Neural progenitor cell (in vitro differentiated cells): ENCODE results near the gene TRIP13. TPM values are rescaled to one million over a fixed set of nuclear protein-coding genes. Genes with fewer than 3 reads are reported as not detected.

Experiments
- DNase-seq: peaks from one replicate; pipeline ENCODE4 v3.0.0-alpha.2; 2016; ENCODE audit warnings: low spot score
- H2AFZ ChIP-seq: fragments of 200-600 bp; sonication (generic); replicated peaks from 2 replicates; pipeline ENCODE4 v1.6.1; 2016; ENCODE audit warnings: antibody characterized with exemption
- H3F3A ChIP-seq: fragments of 200-600 bp; sonication (generic); 2 replicates; pipeline ENCODE4 v1.6.1; 2016; ENCODE audit warnings: antibody characterized with exemption, low read depth
- H3K27ac ChIP-seq: fragments of 200-600 bp; sonication (generic); 2 replicates; pipeline ENCODE4 v1.5.1; 2016; ENCODE audit warnings: mild to moderate bottlenecking
- H3K27me3 ChIP-seq: fragments of 200-600 bp; sonication (generic); 2 replicates; pipeline ENCODE4 v1.6.1; 2016; ENCODE audit warnings: mild to moderate bottlenecking, moderate library complexity
- H3K36me3 ChIP-seq: fragments of 200-600 bp; sonication (generic); 2 replicates; pipeline ENCODE4 v1.5.1; 2016
- H3K4me1 ChIP-seq: fragments of 200-600 bp; sonication (generic); 2 replicates; pipeline ENCODE4 v1.6.1; 2016; ENCODE audit warnings: mixed run types
- H3K4me2 ChIP-seq: fragments of 200-600 bp; sonication (generic); 2 replicates; pipeline ENCODE4 v1.6.1; 2016
- H3K4me3 ChIP-seq: fragments of 200-600 bp; sonication (generic); 2 replicates; pipeline ENCODE4 v1.5.1; 2016
- H3K79me2 ChIP-seq: fragments of 200-600 bp; sonication (generic); 2 replicates; pipeline ENCODE4 v1.6.1; 2016; ENCODE audit warnings: low read depth
- H3K9ac ChIP-seq: fragments of 200-600 bp; sonication (generic); 2 replicates; pipeline ENCODE4 v1.6.1; 2016
- H3K9me3 ChIP-seq: fragments of 200-600 bp; sonication (generic); 2 replicates; pipeline ENCODE4 v1.5.1; 2016; ENCODE audit warnings: low read depth
- H4K20me1 ChIP-seq: fragments of 200-600 bp; sonication (generic); 2 replicates; pipeline ENCODE4 v1.6.1; 2016; ENCODE audit warnings: low read depth
- H3K27ac Mint-ChIP-seq: 3 replicates; pipeline ENCODE4 v1.8.0; 2021; ENCODE audit warnings: mixed read lengths
- H3K27me3 Mint-ChIP-seq: 2 replicates; pipeline ENCODE4 v1.8.0; 2022; ENCODE audit warnings: low read depth, mild to moderate bottlenecking, inconsistent platforms, moderate library complexity, mixed read lengths; ENCODE audit not compliant: insufficient read depth
- H3K36me3 Mint-ChIP-seq: 3 replicates; pipeline ENCODE4 v1.8.0; 2021; ENCODE audit warnings: mixed read lengths
- H3K4me1 Mint-ChIP-seq: 3 replicates; pipeline ENCODE4 v1.8.0; 2021; ENCODE audit warnings: mixed read lengths
- H3K4me3 Mint-ChIP-seq: 3 replicates; pipeline ENCODE4 v1.8.0; 2021; ENCODE audit warnings: mild to moderate bottlenecking, moderate library complexity, mixed read lengths
- H3K9me3 Mint-ChIP-seq: 3 replicates; pipeline ENCODE4 v1.8.0; 2020; ENCODE audit warnings: mixed read lengths
- EZH2 ChIP-seq: fragments of 200-600 bp; sonication (generic); IDR thresholded peaks from 2 replicates; pipeline ENCODE4 v1.6.1; 2017; ENCODE audit warnings: antibody characterized with exemption, mild to moderate bottlenecking, moderate library complexity
- EZH2phosphoT487 ChIP-seq: fragments of 200-600 bp; sonication (generic); IDR thresholded peaks from 2 replicates; pipeline ENCODE4 v1.6.1; 2017; ENCODE audit warnings: antibody characterized with exemption
- total RNA-seq: library from RNA; depleted of rRNA; stranded (reverse); fragments of >200 nt; gene quantifications from 2 replicates; pipeline ENCODE4 v1.2.3, GENCODE V29; 2015; ENCODE audit warnings: low replicate concordance
- TF ChIP-seq, protein P1 (sequence below): fragments of 200-600 bp; sonication (generic); IDR thresholded peaks from 2 replicates; pipeline ENCODE4 v1.5.1; 2017; ENCODE audit warnings: antibody characterized with exemption, mild to moderate bottlenecking

The TRIP13 gene
- total RNA-seq, 1 donor from 2014 or later: 32.3 TPM

DNA sequence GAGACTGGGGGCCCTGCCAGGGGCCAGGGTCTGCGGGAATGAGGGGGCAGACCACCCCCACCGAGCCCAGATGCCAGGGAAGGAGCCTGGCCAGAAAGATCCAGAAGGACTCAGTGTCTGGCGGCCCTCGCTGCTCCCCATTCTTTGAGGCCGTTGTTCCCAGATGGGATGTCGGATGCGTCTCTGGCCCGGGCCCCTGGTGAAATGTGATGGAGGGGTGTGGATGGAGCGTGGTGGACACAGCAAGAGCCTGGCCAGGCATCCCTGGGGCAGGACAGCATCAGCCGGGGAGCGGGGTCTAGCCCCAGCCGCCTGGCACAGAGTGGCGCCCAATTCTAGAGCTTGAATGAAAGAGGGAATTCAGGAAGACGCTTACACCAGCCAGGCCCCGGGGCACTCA, 69.7 kb downstream of the TRIP13 start:
- H3K4me3 Mint-ChIP-seq: no peak overlapping the region
- peaks cover under 1% of the 10 kb centered on the region for H3K27me3 ChIP-seq
- H3K27me3 Mint-ChIP-seq: peaks cover 2% of the 10 kb centered on the region
- no peaks in the 10 kb centered on the region for H3K9me3 ChIP-seq
- H3K9me3 Mint-ChIP-seq: peaks cover 2% of the 10 kb centered on the region
- no peaks in the 10 kb centered on the region for H3K36me3 Mint-ChIP-seq
- TF ChIP-seq, protein P1, sequence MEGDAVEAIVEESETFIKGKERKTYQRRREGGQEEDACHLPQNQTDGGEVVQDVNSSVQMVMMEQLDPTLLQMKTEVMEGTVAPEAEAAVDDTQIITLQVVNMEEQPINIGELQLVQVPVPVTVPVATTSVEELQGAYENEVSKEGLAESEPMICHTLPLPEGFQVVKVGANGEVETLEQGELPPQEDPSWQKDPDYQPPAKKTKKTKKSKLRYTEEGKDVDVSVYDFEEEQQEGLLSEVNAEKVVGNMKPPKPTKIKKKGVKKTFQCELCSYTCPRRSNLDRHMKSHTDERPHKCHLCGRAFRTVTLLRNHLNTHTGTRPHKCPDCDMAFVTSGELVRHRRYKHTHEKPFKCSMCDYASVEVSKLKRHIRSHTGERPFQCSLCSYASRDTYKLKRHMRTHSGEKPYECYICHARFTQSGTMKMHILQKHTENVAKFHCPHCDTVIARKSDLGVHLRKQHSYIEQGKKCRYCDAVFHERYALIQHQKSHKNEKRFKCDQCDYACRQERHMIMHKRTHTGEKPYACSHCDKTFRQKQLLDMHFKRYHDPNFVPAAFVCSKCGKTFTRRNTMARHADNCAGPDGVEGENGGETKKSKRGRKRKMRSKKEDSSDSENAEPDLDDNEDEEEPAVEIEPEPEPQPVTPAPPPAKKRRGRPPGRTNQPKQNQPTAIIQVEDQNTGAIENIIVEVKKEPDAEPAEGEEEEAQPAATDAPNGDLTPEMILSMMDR: no peak
- TF ChIP-seq EZH2phosphoT487: no peak
- no peak for TF ChIP-seq EZH2
- no peak for DNase-seq
- H3K36me3 ChIP-seq: no peaks in the 10 kb centered on the region
- H3K79me2 ChIP-seq: no peaks in the 10 kb centered on the region
- no peaks in the 10 kb centered on the region for H4K20me1 ChIP-seq
- H3K4me1 ChIP-seq: no peaks in the 10 kb centered on the region
- H3K27ac Mint-ChIP-seq: no peak overlapping the region
- H3K9ac ChIP-seq: no peak overlapping the region
- peaks cover 22% of the 10 kb centered on the region for H3K4me1 Mint-ChIP-seq
- no peak overlapping the region for H3K4me2 ChIP-seq
- no peak overlapping the region for H2AFZ ChIP-seq
- H3K27ac ChIP-seq: no peak overlapping the region
- no peaks in the 10 kb centered on the region for H3F3A ChIP-seq
- H3K4me3 ChIP-seq: no peak overlapping the region

DNA sequence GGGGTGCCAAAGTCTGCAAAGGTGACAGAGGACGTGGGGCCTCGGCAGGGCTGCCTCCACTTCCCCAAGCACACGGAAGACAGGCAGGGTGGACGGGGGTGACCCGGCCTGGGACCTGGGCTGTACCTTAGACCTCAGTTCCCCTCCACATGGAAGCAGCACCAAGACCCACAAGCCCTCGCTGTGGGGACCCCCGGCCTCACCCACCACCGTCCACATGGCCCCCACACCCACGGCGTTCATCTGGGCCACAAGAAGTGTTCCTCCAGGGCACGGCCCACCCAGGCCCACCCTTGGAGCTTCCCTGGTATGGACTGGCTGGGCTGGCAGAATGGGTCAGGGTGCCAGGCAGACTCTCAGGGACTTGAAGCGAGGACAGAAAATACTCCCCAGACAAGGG, 70.1 kb downstream of the TRIP13 start:
- Mint-ChIP-seq H3K9me3 (peaks cover 6% of the 10 kb centered on the region), H3K36me3 (no peaks in the 10 kb centered on the region)
- no peak overlapping the region for H2AFZ ChIP-seq

DNA sequence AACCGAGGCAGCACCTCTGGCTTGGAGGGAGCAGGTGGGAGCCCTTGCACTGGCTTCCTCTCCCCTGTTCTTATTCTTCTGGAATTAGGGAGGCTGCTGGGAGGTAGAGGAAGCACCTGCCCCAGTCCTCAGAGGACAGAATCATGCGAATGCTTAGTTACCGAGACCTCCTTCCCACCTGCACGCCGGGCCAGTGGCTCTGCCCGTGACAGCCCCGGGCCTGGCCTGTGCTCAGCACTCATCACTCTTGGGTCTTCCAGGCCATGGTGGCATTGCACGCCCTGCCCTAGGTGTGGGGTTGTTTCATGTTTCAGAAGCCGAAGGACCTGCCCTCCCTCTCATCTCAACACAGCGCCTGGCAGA, 70.6 kb downstream of the TRIP13 start:
- no peaks in the 10 kb centered on the region for H3K79me2 ChIP-seq
- no peaks in the 10 kb centered on the region for H4K20me1 ChIP-seq
- Mint-ChIP-seq H3K4me3 (no peak overlapping the region), H3K9me3 (peaks cover 7% of the 10 kb centered on the region), H3K36me3 (no peaks in the 10 kb centered on the region), H3K27me3 (peaks cover 2% of the 10 kb centered on the region), H3K27ac (no peak overlapping the region), H3K4me1 (peaks cover 16% of the 10 kb centered on the region)
- H3K4me2 ChIP-seq: no peak overlapping the region
- H2AFZ ChIP-seq: no peak overlapping the region
- peaks cover 3% of the 10 kb centered on the region for H3K4me1 ChIP-seq
- no peak overlapping the region for H3K9ac ChIP-seq
- no peak overlapping the region for H3K4me3 ChIP-seq
- H3K9me3 ChIP-seq: no peaks in the 10 kb centered on the region
- H3K27ac ChIP-seq: no peak overlapping the region
- no peaks in the 10 kb centered on the region for H3F3A ChIP-seq
- H3K36me3 ChIP-seq: no peaks in the 10 kb centered on the region
- DNase-seq: no peak
- H3K27me3 ChIP-seq: peaks cover 9% of the 10 kb centered on the region
- TF ChIP-seq EZH2 (no peak), EZH2phosphoT487 (no peak)
- TF ChIP-seq, protein P1: no peak

More for the DNA sequence above, 70.1 kb downstream of the TRIP13 start:
- H3K27ac Mint-ChIP-seq: no peak overlapping the region
- no peaks in the 10 kb centered on the region for H4K20me1 ChIP-seq
- no peaks in the 10 kb centered on the region for H3K9me3 ChIP-seq
- no peak overlapping the region for H3K9ac ChIP-seq
- peaks cover 17% of the 10 kb centered on the region for H3K4me1 Mint-ChIP-seq
- no peaks in the 10 kb centered on the region for H3K79me2 ChIP-seq
- H3K27me3 ChIP-seq: peaks cover 5% of the 10 kb centered on the region
- no peak overlapping the region for H3K4me2 ChIP-seq
- no peaks in the 10 kb centered on the region for H3F3A ChIP-seq
- no peak overlapping the region for H3K4me3 ChIP-seq
- no peaks in the 10 kb centered on the region for H3K36me3 ChIP-seq
- DNase-seq: no peak
- H3K4me1 ChIP-seq: no peaks in the 10 kb centered on the region
- no peak for TF ChIP-seq EZH2phosphoT487
- TF ChIP-seq, protein P1: no peak
- TF ChIP-seq EZH2: no peak
- H3K27ac ChIP-seq: no peak overlapping the region
- no peak overlapping the region for H3K4me3 Mint-ChIP-seq
- H3K27me3 Mint-ChIP-seq: peaks cover 2% of the 10 kb centered on the region
